ENCODE data around the gene RAB3GAP2. TPM values are rescaled to one million over a fixed set of nuclear protein-coding genes. Genes with fewer than 3 reads are reported as not detected.

Gene RAB3GAP2
- total and polyA plus RNA-seq, 2 of the 13 experiments (the other 11 are each of a cell fraction or from before 2014, with no cell fraction given) = 22.6 to 25.0 TPM

DNA sequence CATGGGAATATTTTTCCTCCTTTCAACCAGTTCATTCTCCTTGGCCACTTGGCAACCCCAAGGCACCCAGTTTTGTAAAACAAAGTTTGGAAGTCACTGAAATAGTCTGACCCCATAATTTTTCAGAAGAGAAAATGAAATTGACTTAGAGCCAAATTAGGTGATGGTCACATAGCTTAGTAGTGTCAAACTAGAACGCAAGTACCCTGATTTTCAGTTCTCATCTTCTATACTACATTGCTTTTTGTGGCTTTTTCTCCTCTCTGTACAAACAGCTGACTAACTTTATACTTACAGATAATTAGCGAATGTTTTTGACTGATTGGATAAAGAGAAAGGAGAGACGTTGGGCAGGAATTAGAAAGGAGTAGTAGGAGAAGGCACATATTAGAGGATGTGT, 145.2 kb downstream of the RAB3GAP2 start:
- Histone ChIP-seq H4K20me1 (ENCODE audit: insufficient read depth, low read length) (no peaks in the 10 kb centered on the region), H3K4me2 (ENCODE audit: low read depth, low read length) (no peak overlapping the region), H3K27ac (ENCODE audit: extremely low read length, insufficient read depth, low read length) (no peak overlapping the region), H3K79me2 (ENCODE audit: insufficient read depth, low read length) (no peaks in the 10 kb centered on the region), H3K9me3 (ENCODE audit: low read length) (no peaks in the 10 kb centered on the region), H3K4me3 (replicated peaks in 1 of 3; ENCODE audit: insufficient read depth in 1 of 3, low read depth in 2 of 3, low read length in 3 of 3) (no peak overlapping the region), H3K27me3 (ENCODE audit: control insufficient read depth in 1 of 2, insufficient read depth in 2 of 2, low read length in 2 of 2) (no peaks in the 10 kb centered on the region), H3K4me1 (ENCODE audit: insufficient read depth, low read length) (peaks cover 4% of the 10 kb centered on the region), H3K36me3 (replicated peaks in 1 of 2; ENCODE audit: control insufficient read depth in 1 of 2, insufficient read depth in 2 of 2, low read length in 2 of 2) (peaks cover 12 to 32% of the 10 kb centered on the region in 2 experiments), H2AFZ (ENCODE audit: low read length) (no peak overlapping the region), H3K9ac (ENCODE audit: insufficient read depth, low read depth, low read length) (no peak overlapping the region)
- ChIA-PET CTCF (ENCODE audit: low intra/inter-chr PET ratio, low total read pairs) (no interaction called here), POLR2A (no interaction called here)
- BruUV-seq (replicated peaks) = no TSS peak
- ATAC-seq (no peak), DNase-seq (ENCODE audit: low spot score) (no peak), FAIRE-seq (no peak)
- in situ Hi-C loops (cut with HindIII; ENCODE audit: extremely low pct_ligation_motif_present, low pct_unique_long_range_greater_than_20kb) = loop anchor here (10.0 kb wide), 1 partner anchor 292 kb away; no protein-coding TSS in a partner anchor
- 98% methylated on average over 3 of the region's 3 CpGs for WGBS (ENCODE audit: low lambda C conversion rate)
- intact Hi-C loops (cut with micrococcal nuclease; ENCODE audit: unreplicated experiment) = no loop called here
- no peak for TF ChIP-seq SAFB2 (CRISPR knock-in tag; IDR thresholded peaks at IDR 0.05; ENCODE audit: borderline replicate concordance, low read depth)
- TF ChIP-seq ZBTB8A (CRISPR knock-in tag; IDR thresholded peaks at IDR 0.05; ENCODE audit: borderline replicate concordance, low read depth) = no peak
- TF ChIP-seq ZBTB21 (CRISPR knock-in tag; IDR thresholded peaks at IDR 0.05) = no peak
- TF ChIP-seq ZNF570 (CRISPR knock-in tag; IDR thresholded peaks at IDR 0.05; ENCODE audit: borderline replicate concordance) = no peak
- no peak for TF ChIP-seq HNRNPUL1 (IDR thresholded peaks at IDR 0.05; ENCODE audit: low read depth, low read length)
- no peak for TF ChIP-seq ZNF460 (CRISPR knock-in tag; IDR thresholded peaks at IDR 0.05; ENCODE audit: borderline replicate concordance)
- TF ChIP-seq ZHX2 (IDR thresholded peaks at IDR 0.05; ENCODE audit: low read depth) = no peak
- no peak for TF ChIP-seq ZHX2 (CRISPR knock-in tag; IDR thresholded peaks at IDR 0.05; ENCODE audit: borderline replicate concordance)
- no peak for TF ChIP-seq RBM22 (optimal IDR thresholded peaks at IDR 0.05; ENCODE audit: low read length)
- TF ChIP-seq ZNF543 (CRISPR knock-in tag; IDR thresholded peaks at IDR 0.05) = no peak
- TF ChIP-seq ZNF101 (CRISPR knock-in tag; IDR thresholded peaks at IDR 0.05; ENCODE audit: borderline replicate concordance, low read depth) = no peak
- no peak for TF ChIP-seq RFXANK (CRISPR knock-in tag; IDR thresholded peaks at IDR 0.05)
- TF ChIP-seq ZNF567 (CRISPR knock-in tag; IDR thresholded peaks at IDR 0.05; ENCODE audit: borderline replicate concordance) = no peak
- TF ChIP-seq IRF9 (CRISPR knock-in tag; IDR thresholded peaks at IDR 0.05; ENCODE audit: borderline replicate concordance) = no peak
- no peak for TF ChIP-seq ZNF274 (CRISPR knock-in tag; IDR thresholded peaks at IDR 0.05)
- TF ChIP-seq ATF7-NPFF (CRISPR knock-in tag; IDR thresholded peaks at IDR 0.05; ENCODE audit: low read depth) = no peak
- TF ChIP-seq ZNF18 (CRISPR knock-in tag; IDR thresholded peaks at IDR 0.05; ENCODE audit: insufficient replicate concordance) = no peak
- TF ChIP-seq SALL1 (CRISPR knock-in tag; IDR thresholded peaks at IDR 0.05) = no peak
